PC-3 (cell line): ENCODE results near the gene IGFBP2.
A peak's percentile ranks its signal among the peaks of the same experiment; 100 is the strongest.

Experiments used
- CTCF ChIP-seq: fragments of 300-600 bp; sonication (generic); conservative IDR thresholded peaks from 2 replicates; pipeline ENCODE4 v1.5.1; 2017; ENCODE audit warnings: antibody characterized with exemption, low read depth, mild to moderate bottlenecking, low read length
- EZH2phosphoT487 ChIP-seq: fragments of 300-600 bp; sonication (generic); IDR thresholded peaks from 2 replicates; pipeline ENCODE4 v1.6.1; 2018; ENCODE audit warnings: mild to moderate bottlenecking, antibody characterized with exemption, low read length, borderline replicate concordance

- peak; percentile 99 for TF ChIP-seq CTCF
- no peak for TF ChIP-seq EZH2phosphoT487
Observed at GRCh38 chr2:216666461-216667233, 33.4 kb downstream of the IGFBP2 start.
